HG03520 (cell line): Measurements from ENCODE around the gene ATP7B.
A peak's percentile ranks its signal among the peaks of the same experiment; 100 is the strongest.

Experiments used
- ATAC-seq: cut with Tn5 transposase; IDR thresholded peaks from one replicate; pipeline ENCODE4 v1.9.1; 2021; ENCODE audit warnings: mild to moderate bottlenecking, moderate library complexity; ENCODE audit not compliant: unreplicated experiment

ATP7B gene

DNA sequence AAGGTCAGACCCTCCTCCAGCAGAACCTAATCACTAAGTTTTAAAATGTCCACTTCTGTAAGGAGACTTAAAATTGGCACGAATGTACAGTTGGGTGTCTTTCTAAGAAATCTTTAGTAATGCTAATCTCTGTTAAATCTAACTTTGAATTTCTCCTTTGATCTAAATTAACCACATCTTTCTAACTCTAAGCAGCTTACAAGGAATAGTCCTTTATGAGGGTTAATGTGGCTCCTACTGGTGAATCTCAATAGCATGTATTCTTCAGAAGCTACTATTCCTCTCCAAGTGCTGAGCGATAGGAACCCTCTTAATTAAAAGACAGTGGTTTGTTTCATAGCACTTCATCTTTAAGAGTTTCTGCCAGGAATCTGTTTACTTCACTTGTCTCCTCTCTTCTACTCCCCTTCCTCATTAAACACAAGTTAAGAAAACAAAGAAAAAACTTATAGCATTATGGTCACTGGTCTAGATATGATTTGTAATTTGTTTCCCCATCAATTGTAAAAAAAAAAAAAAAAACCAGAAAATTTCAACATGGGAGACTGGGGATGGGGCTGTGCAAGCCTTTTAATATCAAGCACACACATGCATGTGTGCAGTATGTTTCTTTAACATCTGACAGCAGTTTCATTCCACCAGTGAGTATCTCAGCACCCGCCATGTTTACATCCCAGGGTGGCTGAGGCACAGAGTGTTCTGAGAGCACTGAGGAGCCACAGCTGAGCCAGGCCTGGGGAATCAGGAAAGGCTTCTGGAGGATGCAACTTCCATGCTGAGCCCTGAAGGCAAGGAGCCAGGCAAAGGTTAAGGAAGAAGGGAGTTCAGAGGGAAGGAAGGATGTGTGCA is 57.7 kb downstream of the ATP7B start:
- no peak for ATAC-seq

DNA sequence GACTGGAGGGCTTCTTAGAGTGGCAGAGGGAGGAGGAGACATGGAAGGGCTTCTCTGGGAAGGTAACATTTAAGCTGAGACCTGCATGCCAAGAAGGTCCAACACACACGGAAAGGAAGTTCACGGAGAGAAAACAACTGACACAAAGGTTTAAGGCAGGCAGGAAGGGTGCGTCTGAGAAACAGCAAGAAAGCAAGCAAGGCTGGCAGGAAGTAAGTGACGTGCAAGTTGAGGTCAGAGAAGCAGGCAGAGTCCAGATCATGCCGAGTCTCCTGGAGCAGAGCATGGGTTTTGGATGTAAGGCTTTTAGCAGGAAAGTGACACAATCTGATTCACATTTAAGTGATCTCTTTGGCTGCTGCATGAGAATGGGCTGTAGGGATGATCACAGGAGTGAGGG is 60.5 kb downstream of the ATP7B start:
- ATAC-seq: no peak

DNA sequence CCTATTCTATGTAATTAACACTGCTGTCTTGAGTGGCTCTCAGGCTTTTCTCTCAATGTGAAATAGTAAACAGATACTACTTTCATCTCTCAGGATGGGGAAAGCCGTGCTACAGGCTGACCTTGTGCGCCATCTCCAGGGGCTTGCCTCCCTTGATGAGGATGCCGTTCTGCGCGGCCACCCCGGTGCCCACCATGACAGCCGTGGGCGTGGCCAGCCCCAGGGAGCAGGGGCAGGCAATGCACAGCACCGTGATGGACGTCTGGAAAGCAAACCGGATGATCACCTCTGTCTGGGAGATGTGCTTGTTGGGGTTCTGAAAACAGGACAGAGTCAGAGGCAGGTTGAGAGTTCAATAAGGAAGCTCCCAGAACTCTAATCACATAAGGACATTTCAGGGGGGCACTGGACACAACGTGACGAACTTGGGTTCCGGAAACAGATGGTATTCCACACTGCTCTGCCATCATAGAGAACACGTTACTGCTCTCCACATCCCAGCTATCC is 65.0 kb downstream of the ATP7B start:
- ATAC-seq: no peak

DNA sequence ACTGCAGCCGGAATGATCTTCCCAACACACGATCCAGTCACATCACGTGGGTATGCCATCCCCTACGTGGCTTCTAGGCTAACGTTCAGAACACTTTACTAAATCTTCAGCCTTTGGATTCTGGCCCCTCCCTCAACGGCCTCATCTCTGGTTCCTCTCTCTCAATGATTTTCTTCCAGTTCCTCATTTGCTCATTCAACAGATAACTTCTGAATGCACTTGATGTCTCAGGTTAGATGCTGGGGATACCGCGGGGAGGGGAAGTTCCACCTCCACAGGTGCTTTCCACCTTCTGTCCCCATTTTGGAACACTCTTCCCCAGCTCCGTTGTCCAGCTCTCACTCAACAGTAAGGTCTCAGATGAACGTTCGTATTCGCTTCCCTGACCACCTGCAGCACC is 66.1 kb downstream of the ATP7B start:
- peak; percentile 73 for ATAC-seq

DNA sequence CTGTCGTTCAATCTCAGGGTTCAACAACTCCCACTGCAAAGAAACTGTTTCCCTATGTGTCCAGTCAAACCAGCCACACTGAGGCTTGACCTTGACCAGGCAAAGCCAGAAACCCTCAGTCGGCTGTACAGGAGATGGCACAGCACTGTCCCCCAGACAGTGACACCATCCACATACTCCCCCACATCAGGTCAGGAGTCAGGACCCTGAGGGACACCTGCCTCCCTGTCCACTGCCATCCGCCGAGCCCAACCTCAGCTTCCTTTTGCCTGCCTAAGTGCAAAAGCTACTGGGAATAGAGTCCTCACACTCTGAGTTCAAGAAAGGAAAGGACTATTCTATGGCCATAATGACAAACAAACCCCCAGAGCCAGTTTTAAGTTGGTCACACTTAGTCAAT is 66.8 kb downstream of the ATP7B start:
- no peak for ATAC-seq

DNA sequence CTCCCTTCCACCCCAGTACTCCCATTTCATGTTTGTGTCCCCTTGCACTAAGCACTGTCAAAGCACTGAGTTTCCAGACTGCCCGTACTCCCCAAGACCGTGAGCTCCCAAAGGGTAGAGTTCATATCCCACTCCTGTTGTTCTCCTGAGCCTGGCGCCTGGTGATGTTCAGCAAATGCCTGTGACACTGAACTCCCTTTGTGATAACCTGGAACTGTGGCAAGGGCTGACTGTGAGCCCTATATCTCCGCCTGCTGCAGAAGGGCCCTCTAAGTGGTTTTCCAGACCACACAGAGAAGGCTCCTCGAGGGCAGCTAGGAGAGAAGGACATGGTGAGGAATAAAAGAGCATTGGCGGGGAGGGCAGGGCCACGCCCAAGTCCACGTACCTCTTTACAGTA is 67.5 kb downstream of the ATP7B start:
- ATAC-seq: no peak

DNA sequence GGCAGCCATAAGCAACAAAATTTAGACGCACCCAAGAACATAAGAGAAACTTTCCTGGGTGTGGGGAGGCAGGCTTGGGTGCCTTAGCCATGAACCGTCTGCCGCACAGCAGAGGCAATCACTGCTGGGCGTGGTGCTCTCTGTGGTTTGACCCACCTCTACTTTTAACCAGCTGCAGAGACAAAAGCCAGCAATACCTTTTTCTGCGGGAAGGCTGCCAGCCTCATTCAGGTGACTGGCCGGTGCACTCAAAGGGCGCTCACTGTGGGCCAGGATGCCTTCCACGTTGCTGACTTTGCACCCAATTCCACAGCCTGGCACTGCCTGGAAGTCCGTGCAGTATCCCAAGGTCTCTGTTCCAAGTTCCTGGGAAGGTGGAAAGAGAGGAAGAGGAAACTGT is 69.1 kb downstream of the ATP7B start:
- ATAC-seq: no peak

DNA sequence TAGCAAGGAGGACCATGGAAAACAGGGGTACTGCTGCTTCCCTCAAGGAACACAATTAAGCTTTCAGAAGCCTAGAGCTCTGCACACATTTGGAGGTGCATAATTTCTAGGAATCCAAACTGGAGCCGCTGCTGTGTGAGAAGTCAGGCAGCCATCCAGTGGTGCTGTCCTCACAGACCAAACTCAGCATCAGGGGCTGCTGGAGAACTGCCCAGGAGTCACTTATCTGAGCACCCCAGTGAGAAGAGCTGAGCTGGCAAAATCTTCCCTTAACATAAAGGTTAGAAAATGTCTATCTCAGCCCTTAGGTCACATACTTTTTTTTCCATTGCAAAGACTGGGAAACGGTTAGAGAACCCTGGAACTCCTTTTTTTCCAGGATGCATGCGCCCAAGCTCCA is 72.8 kb downstream of the ATP7B start:
- ATAC-seq: no peak

DNA sequence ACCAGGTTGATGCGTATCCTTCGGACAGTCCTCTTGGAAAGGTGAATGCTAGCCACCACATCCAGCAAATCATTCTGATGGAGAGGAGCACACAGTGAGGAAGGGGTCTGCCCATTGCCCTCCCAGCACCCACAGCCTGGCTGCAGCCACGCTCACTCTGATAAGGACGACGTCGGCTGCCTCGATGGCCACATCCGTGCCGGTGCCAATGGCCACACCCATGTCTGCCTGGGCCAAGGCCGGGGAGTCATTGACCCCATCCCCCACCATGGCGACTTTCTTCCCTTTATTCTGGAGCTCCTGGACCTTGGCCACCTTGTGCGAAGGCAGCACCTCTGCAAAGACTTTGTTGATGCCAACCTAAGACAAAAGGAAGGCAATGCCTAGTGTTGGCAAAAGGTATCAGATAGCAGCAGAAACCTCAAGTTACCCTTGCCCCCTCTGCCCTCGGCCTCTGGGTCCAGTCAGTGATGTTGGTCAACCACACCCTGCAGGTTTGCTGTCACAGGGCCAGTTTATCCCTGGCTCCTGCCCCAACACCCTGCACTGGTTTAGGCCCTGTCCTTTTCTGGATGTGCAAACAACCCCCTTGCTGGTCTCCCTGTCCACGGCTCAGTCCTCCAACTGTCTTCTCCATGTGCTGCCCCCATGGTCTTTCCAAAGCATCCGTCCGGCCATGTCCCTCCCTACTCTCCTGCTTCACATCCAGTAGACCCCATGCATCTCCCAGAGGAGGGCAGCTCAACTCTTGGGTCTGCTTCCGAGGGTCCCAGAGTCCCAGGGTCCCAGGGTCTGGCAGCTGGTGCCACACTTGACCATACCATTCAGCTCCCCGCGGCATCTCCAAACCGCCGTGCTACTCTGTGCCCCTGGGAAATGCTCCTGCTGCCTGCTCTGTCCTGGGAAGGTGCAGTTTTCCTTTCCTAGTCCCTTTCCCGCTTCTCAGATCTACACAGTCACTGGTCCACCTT is 73.6 kb downstream of the ATP7B start:
- no peak for ATAC-seq

DNA sequence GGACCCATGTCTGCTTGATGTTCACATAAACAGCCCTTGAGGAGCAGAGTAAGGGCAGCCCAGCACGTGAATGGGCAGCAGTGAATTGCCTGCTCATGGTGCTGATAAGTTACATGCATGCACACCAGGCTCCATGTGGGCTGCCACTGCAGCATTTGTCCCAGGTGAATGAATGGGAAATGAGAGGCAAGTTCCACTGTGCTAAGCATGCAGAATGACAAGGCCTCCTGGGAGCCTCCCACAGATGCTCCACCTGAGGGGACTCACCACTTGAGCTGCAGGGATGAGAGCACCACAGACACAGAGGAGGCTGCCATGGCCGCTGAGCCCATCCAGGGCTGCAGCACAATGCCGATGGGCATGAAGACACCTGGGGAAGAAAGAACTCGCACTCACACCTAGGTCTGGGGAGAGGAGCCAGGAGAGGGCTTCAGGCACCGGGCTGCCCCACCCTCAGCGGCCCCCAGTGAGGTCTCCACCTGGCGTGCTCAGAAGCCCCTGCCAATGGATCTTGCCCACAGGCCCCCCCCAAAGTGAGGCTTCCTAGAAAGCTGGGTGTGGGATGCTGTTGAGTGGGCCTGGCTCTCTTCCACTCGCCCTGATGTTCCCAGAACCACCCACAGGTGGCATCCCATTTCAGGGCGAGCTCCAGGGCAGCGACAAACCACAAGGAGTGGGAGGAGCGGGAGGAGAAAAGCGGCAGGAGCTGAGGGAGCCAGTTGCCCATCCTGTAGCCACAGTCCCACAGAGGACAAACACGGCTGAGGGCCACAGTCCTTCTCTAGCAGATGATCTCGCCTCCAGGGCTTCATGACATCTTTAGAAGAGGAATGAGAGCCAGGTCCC is 75.7 kb downstream of the ATP7B start:
- ATAC-seq: no peak

DNA sequence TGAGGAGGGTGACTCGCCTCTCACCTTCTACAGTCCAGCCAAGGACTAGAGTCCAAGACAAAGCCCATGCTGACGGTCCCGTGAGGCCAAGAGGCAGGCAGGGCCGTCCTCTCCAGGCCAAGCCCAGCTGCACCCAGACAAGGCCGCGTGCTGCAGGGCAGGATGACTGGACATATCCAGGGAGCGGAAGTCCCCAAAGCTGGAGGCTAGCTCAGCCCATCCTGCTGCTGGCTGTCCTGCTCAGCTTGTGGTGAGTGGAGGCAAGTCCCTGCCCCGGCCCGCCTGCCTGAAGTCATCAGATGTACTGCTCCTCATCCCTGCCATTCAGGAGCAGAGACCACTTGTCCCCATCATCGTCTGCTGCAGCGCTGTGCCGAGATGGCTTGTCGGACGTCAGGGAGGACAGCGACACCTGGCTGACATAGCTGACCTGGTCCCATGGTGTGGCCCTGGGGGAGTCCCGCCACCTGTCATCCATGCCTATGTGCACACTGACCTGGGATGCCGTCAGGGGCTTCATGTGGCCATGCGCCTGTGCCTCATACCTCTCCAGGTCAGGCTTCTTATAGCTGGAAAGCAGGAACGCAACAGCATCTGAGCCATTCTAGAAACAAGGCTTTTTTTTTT is 76.7 kb downstream of the ATP7B start:
- ATAC-seq: no peak

DNA sequence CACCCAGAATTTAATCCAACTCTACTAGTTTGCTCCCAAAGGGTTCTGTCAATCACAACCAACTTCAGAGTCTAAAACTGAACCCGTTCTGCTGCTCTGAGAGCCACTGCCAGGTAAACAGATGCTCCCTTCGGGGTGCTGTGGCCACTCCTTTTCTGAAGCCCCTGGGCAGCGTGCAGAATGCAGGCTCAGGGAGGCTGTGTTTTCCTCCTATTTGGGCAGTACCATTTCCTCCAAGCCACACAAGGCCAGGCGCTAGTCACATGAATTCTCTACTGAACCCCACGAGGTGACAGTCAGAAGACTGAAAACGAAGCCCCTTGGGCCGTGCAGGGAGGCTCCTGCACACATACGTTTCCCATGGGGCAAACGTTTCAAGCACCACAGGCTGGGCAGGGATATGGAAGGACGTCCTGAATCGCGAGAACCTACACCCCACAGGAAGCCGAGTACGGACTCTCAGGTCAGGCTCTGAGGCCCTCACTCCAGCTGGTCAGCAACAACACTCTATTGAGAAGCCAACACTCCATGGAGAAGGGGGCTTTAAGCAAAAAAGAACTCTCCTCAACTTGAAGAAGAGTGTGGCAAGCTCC is 77.7 kb downstream of the ATP7B start:
- no peak for ATAC-seq

DNA sequence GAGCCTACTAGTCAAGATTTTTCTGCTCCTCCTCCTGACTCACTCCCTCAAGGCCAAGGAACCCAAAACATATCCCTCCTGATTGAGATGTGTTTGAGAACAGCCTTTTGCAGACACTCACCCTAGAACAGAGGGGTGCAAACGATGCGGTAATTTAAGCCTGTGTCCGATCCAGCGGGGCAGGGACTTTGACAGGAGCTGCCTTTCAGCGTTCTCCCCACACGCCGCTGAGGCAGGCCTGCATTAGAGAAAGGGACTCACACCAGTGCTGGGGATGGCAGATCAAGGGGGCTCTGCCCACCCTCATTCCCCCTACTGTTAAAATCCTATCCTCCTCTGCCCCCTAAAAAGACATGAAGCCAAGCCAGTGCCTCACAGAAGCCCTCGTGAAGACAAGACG is 79.0 kb downstream of the ATP7B start:
- no peak for ATAC-seq

DNA sequence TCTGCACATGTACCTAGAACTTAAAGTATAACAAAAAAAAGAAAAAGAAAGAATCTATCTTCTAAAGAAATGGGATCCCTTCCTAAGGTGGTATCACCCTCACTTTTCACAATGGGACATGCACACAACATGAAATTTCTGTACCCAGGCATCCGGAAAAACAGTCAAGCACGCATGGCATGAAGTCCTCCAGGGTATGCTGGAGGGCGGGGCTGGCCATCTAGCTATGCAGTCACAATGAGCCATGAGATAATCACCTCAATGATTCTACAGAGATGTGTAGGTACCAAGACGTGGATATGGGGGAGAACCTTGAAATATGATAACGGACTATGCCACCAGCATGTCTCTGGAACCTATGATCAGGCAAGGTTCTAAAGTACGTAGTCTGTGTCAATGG is 79.6 kb downstream of the ATP7B start:
- no peak for ATAC-seq

DNA sequence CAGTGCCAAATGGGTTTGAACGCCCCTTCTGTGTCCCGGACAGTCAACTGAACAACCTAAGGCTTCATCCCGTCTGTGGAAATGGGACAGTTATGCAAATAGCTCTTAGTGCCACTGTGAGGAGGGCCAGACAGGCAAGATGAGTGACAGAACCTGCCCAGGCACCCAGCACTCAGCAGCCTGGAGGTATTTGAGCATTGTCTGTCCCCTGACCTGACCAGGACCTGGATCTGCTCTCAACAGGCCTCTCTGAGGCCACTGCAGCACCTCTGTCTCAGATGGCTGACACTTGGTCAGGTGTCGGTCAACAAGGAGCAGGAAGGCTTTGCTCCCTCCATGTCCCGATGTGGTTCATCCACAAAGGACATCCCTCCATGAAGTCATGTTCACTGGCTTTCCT is 81.6 kb downstream of the ATP7B start:
- ATAC-seq: no peak

DNA sequence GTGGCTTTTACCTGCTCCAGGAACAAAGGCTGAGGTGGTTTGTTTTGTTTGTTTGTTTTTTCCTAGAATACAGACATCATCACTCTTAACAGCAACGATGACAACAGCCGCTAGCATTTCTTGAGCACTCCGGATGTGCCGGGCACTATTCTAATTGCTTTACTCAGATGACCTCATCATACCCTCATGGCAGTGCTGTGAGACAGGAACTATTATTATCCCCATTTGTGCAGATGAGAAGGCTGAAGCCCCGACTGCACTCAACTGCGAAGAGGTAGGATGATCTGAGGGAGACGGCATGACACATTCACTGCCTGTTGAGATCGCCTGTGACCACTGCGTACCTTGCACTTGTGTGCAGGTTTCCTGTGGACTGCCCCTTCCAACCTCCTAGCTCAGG is 83.0 kb downstream of the ATP7B start:
- no peak for ATAC-seq

DNA sequence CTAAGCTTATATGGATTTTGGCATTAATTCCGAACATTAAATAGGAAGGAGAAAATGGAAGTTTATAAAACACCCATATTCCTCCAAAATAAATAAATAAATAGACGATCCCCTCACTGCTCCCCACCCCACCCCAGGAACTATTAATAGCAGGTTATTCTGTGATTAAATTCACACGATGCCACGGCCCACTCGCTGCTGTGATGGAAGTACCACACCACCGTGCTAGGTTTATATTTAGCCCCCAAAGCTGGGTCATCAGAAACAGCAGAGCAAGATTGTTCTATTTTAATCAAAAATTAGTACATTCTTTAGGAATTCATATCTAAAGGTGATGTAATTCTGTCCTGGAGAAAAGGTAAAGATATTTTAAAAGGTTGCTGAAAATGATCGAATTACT is 84.1 kb downstream of the ATP7B start:
- ATAC-seq: no peak

DNA sequence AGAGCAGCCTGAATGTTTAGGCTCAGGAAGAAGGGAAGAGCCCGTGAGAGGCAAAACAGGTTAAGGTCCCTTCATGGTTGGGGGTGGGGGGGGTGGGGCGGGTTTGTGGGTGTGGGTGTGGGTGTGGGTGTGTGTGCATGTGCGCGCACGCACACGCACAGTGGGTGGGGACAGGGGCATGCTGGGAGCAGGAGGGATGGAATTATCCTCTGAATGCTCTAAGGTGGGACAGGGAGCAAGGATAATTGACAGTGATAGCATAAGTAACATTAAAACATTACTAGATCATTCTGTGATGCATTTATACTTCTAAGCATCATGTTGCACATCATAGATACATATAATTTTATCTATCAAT is 84.7 kb downstream of the ATP7B start:
- no peak for ATAC-seq

DNA sequence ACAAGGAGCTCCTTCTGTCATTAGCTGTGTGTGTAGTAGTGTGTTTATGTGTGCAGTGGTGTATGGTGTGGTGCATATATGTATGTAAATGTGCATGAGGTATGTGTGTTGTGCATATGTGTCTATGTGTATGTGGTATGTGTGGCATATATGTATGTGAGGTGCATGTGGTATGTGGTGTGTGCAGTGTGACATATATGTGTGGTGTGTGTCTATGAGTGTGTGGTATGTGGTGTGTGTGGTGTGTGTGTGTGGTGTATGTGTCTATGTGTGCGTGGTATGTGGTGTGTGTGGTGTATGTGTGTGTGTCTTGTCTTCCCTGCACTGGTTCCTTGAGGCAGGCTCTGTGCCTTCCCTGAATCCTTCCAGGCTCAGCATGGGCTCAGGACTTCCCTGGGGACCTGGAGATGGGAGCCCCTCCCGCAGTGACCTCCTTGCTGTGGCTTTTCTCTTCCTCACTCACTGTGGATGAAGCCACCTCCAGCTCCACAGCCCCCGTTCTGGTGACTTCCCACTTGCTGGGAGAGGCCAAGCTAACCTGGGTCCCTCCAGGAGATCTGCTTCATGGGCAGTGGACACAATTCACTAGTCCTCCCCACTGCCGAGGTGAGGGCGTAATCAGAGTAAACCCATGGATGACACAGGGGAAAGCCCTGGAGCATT is 85.3 kb downstream of the ATP7B start:
- no peak for ATAC-seq
